NAMALWA (cell line): Measurements from ENCODE around the gene IFNL4.
"Not testable (repeated sequence)": the region's sequence is repeated elsewhere in the genome, so short reads cannot be mapped to it uniquely, and the experiment has no call there.

Source experiments
- DNase-seq: peaks from one replicate; pipeline ENCODE4 v3.0.0-alpha.2; 2015; ENCODE audit warnings: low spot score

The IFNL4 gene

GRCh38 chr19:39248806-39249205 lies at the start of gene IFNL4:
Gene IFNL4, minus strand, starts transcription at chr19:39248856.
- no peak for DNase-seq

GRCh38 chr19:39297931-39298634 lies 49.4 kb upstream of the IFNL4 start:
- DNase-seq, result no peak

GRCh38 chr19:39296906-39297305 lies 48.2 kb upstream of the IFNL4 start:
- DNase-seq, result no peak

- DNase-seq, result no peak
Observed at GRCh38 chr19:39296055-39296645, 47.5 kb upstream of the IFNL4 start, which contains the start of gene IFNL1. Gene IFNL1, plus strand, starts transcription at chr19:39296407. Its CDS starts 15 bp downstream, at chr19:39296422.

GRCh38 chr19:39293394-39293793 lies 44.7 kb upstream of the IFNL4 start:
- no peak for DNase-seq

- DNase-seq, result no peak
Observed at GRCh38 chr19:39284032-39284431, 35.4 kb upstream of the IFNL4 start.

GRCh38 chr19:39282021-39282420 lies 33.4 kb upstream of the IFNL4 start:
- DNase-seq, result no peak

- DNase-seq, result no peak
Observed at GRCh38 chr19:39277598-39277997, 28.9 kb upstream of the IFNL4 start.

- no peak for DNase-seq
Observed at GRCh38 chr19:39276740-39277139, 28.1 kb upstream of the IFNL4 start.

- DNase-seq, result no peak
Observed at GRCh38 chr19:39275578-39275977, 26.9 kb upstream of the IFNL4 start.

GRCh38 chr19:39273859-39274258 lies 25.2 kb upstream of the IFNL4 start:
- not testable (repeated sequence) for DNase-seq

GRCh38 chr19:39270036-39270871 lies 21.6 kb upstream of the IFNL4 start:
- no peak for DNase-seq

GRCh38 chr19:39269369-39269768 lies 20.7 kb upstream of the IFNL4 start:
- not testable (repeated sequence) for DNase-seq

- DNase-seq, result not testable (repeated sequence)
Observed at GRCh38 chr19:39268531-39269223, 20.0 kb upstream of the IFNL4 start.

- DNase-seq, result not testable (repeated sequence)
Observed at GRCh38 chr19:39268085-39268484, 19.4 kb upstream of the IFNL4 start, which contains the start of gene IFNL2. Gene IFNL2, plus strand, starts transcription at chr19:39268396. Its CDS starts 173 bp downstream, at chr19:39268569.

GRCh38 chr19:39265321-39265916 lies 16.8 kb upstream of the IFNL4 start:
- DNase-seq, result no peak

GRCh38 chr19:39264306-39265290 lies 15.9 kb upstream of the IFNL4 start:
- DNase-seq, result no peak

GRCh38 chr19:39263912-39264305 lies 15.3 kb upstream of the IFNL4 start:
- DNase-seq, result no peak

- DNase-seq, result no peak
Observed at GRCh38 chr19:39262496-39262895, 13.8 kb upstream of the IFNL4 start.

GRCh38 chr19:39261704-39262103 lies 13.0 kb upstream of the IFNL4 start:
- no peak for DNase-seq
